Osteocyte (in vitro differentiated cells): ENCODE data around the gene C13orf46. TPM values are rescaled to one million over a fixed set of nuclear protein-coding genes. Genes with fewer than 3 reads are reported as not detected.

ENCODE experiments used
- DNase-seq: peaks from one replicate; pipeline ENCODE4 v3.0.0; 2021; ENCODE audit warnings: mixed read lengths; ENCODE audit not compliant: unreplicated experiment; ENCODE audit errors: extremely low spot score
- H3K27ac Mint-ChIP-seq: one replicate; pipeline ENCODE4 v1.8.0; 2021; ENCODE audit warnings: mild to moderate bottlenecking, mixed read lengths; ENCODE audit not compliant: unreplicated experiment
- H3K27me3 Mint-ChIP-seq: one replicate; pipeline ENCODE4 v1.8.0; 2021; ENCODE audit warnings: mixed read lengths; ENCODE audit not compliant: unreplicated experiment
- H3K36me3 Mint-ChIP-seq: one replicate; pipeline ENCODE4 v1.8.0; 2021; ENCODE audit warnings: mixed read lengths; ENCODE audit not compliant: unreplicated experiment
- H3K4me1 Mint-ChIP-seq: one replicate; pipeline ENCODE4 v1.8.0; 2021; ENCODE audit warnings: mixed read lengths; ENCODE audit not compliant: unreplicated experiment
- H3K4me3 Mint-ChIP-seq: one replicate; pipeline ENCODE4 v1.8.0; 2021; ENCODE audit warnings: mild to moderate bottlenecking, moderate library complexity, mixed read lengths; ENCODE audit not compliant: unreplicated experiment
- H3K9me3 Mint-ChIP-seq: one replicate; pipeline ENCODE4 v1.8.0; 2021; ENCODE audit warnings: mixed read lengths; ENCODE audit not compliant: unreplicated experiment
- total RNA-seq: library from RNA; stranded (reverse); gene quantifications from 2 replicates; pipeline ENCODE4 v1.2.1, GENCODE V29; 2021
- TF ChIP-seq, protein P1 (sequence below): fragments of 200-600 bp; sonication (generic); IDR thresholded peaks from 2 replicates; pipeline ENCODE4 v1.5.0; 2021; ENCODE audit warnings: antibody characterized with exemption, mild to moderate bottlenecking, moderate library complexity

C13orf46 gene
- total RNA-seq, 1 donor from 2014 or later, result 2.4 TPM

DNA sequence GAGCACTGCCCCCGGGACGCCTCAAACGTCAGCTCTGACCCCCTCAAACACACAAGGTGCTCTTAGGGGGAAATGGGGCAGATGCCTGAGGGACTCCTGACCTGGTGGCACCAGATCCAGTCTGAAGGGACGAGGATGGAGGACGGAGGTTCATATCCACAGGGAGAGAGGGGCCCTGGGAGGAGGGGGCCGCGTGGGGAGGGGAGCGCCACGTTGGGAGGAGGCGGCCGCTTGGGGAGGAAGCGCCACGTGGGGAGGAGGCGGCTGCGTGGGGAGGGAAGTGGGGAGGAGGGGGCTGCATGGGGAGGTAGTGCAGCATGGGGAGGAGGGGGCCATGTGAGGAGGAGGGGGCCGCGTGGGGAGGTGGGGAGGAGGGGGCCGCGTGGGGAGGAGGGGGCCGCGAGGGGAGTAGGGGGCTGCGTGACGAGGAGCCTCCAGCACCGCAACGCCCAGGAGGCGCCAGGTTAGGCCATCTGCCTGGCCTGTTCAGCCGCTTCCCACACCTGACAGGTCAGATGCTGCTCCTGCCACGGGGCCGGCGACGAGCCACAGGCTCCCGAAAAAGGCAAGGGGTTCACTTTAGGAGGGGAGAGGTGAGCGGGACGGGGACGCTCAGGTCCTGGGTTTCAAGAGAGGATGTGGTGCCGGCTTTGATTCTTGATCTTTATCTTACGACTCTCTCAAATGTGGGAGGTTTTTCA, 36.7 kb upstream of the C13orf46 start:
- Mint-ChIP-seq H3K27me3 (no peaks in the 10 kb centered on the region), H3K4me3 (no peak overlapping the region), H3K27ac (no peak overlapping the region), H3K36me3 (peaks cover 13% of the 10 kb centered on the region), H3K4me1 (peaks cover 1% of the 10 kb centered on the region), H3K9me3 (no peaks in the 10 kb centered on the region)
- no peak for DNase-seq
- TF ChIP-seq, protein P1, sequence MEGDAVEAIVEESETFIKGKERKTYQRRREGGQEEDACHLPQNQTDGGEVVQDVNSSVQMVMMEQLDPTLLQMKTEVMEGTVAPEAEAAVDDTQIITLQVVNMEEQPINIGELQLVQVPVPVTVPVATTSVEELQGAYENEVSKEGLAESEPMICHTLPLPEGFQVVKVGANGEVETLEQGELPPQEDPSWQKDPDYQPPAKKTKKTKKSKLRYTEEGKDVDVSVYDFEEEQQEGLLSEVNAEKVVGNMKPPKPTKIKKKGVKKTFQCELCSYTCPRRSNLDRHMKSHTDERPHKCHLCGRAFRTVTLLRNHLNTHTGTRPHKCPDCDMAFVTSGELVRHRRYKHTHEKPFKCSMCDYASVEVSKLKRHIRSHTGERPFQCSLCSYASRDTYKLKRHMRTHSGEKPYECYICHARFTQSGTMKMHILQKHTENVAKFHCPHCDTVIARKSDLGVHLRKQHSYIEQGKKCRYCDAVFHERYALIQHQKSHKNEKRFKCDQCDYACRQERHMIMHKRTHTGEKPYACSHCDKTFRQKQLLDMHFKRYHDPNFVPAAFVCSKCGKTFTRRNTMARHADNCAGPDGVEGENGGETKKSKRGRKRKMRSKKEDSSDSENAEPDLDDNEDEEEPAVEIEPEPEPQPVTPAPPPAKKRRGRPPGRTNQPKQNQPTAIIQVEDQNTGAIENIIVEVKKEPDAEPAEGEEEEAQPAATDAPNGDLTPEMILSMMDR, result no peak

DNA sequence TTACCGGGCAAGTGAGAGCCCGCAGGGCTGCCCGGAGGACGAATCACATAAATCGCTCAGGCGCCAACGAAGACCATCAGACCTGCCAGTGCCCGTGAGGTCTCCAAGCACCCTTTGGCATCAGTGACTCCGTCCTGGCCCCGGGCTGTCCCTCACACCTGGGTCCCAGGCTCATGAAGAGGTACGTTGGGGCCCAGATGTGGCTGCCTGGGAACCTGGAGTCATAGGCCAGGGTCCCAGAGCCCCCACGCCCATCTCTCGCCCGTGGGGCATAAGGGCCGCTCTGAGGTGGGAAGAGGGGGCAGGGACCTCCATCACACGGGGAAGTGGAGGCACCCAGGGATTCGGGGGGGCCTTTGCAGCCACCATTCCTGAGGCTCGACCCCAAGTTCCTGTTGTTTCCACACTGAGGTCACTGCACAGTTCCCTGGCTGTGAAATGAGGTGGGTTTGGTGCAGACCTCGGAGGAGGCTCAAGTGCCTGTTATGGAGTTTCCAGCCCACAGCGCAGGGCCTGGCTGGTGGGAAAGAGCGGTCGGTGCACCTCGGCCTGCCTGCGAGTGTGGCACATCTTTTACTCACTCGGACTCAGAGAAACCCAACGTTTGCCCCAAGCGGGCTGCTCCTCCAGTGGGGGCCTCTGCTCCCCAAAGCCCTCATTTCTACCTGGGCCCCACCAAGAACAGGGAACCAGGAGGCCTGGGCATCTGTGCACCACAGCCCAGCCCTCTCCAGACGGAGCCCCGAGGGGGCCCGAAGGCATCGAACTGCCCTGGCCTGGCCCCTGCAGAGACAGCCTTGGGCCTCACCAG, 35.9 kb upstream of the C13orf46 start:
- no peak for DNase-seq
- no peaks in the 10 kb centered on the region for H3K27me3 Mint-ChIP-seq
- peaks cover 5% of the 10 kb centered on the region for H3K4me1 Mint-ChIP-seq
- no peaks in the 10 kb centered on the region for H3K9me3 Mint-ChIP-seq
- no peak overlapping the region for H3K27ac Mint-ChIP-seq
- H3K4me3 Mint-ChIP-seq, result no peak overlapping the region
- TF ChIP-seq, protein P1, result no peak
- H3K36me3 Mint-ChIP-seq, result peaks cover 11% of the 10 kb centered on the region

DNA sequence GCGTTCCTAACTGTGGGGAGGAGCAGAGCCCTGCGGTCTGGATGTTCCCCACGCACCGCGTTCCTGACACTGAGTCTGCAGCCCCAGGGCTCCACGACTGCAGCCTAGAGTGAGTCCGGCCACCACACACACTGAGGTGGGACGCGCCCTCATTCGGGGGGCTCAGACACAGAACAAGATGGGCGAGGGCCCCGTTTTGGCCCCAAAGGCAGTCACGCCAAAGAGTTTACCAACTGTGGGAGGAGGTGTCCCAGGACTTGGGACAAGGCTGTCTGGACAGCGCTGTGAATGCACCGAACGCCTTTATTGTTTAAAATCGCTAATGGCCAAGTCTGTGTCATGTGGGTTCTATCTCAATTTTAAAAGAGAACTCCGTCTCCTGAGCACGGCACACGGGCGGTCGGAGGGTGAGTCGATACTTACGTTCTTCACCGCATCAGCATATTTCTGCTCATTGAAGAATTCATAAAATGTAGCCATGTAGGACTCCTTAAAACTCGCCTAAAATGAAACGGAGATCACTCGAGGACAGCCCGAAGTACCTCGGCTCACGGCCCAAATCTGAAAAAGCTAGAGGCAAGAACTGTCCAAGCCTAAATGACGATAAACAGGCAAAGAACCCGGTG, 35.2 kb upstream of the C13orf46 start:
- no peak for DNase-seq
- no peaks in the 10 kb centered on the region for H3K9me3 Mint-ChIP-seq
- TF ChIP-seq, protein P1, result no peak
- no peak overlapping the region for H3K4me3 Mint-ChIP-seq
- H3K27me3 Mint-ChIP-seq, result no peaks in the 10 kb centered on the region
- H3K4me1 Mint-ChIP-seq, result peaks cover 7% of the 10 kb centered on the region
- H3K36me3 Mint-ChIP-seq, result peaks cover 11% of the 10 kb centered on the region
- H3K27ac Mint-ChIP-seq, result no peak overlapping the region

DNA sequence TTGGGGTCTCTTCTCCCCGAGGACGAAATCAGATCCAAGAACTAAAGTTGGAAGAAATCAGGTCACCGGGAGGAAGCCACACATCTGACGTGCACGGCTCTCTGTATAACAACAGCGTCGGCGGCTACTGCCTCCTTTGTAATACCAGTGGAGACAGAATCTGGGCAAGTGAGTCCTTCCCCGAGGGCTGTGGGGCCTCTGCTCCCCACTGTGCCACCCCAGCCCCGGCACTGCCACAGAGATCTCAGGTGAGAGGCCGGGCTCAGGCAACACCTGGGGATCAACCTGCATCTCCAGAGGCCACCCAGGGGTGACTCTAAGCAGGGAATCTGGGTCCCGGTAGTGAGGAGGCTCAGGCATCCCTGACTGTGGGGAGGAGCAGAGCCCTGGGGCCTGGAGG, 33.7 kb upstream of the C13orf46 start:
- H3K4me1 Mint-ChIP-seq, result peaks cover 7% of the 10 kb centered on the region
- no peak for DNase-seq
- TF ChIP-seq, protein P1, result no peak
- H3K36me3 Mint-ChIP-seq, result peaks cover 11% of the 10 kb centered on the region
- no peaks in the 10 kb centered on the region for H3K27me3 Mint-ChIP-seq
- H3K9me3 Mint-ChIP-seq, result no peaks in the 10 kb centered on the region
- H3K27ac Mint-ChIP-seq, result no peak overlapping the region
- H3K4me3 Mint-ChIP-seq, result no peak overlapping the region
